RKO (cell line): Measurements from ENCODE around the gene IGSF3.

Source experiments
- DNase-seq: peaks from one replicate; pipeline ENCODE4 v3.0.0-alpha.2; 2016; ENCODE audit warnings: low spot score

Gene IGSF3

DNA sequence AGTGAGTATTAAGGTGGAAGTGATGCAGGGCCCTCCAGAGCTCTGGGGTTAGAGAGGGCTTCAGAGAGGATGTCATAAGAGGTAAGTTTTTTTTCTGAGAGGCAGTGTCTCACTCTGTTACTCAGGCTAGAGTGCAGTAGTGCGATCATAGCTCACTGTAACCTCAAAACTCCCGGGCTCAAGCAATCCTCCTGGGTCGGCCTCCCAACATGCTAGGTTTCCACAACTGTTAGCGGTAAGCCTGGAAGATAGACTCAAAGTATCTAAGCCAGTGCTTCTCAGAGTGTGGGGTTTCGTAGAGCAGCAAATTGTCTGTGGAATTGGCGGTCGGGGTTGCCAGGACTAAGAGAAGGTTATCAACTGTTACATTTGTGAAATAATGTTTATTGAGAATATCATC is 18.6 kb upstream of the IGSF3 start:
- no peak for DNase-seq

DNA sequence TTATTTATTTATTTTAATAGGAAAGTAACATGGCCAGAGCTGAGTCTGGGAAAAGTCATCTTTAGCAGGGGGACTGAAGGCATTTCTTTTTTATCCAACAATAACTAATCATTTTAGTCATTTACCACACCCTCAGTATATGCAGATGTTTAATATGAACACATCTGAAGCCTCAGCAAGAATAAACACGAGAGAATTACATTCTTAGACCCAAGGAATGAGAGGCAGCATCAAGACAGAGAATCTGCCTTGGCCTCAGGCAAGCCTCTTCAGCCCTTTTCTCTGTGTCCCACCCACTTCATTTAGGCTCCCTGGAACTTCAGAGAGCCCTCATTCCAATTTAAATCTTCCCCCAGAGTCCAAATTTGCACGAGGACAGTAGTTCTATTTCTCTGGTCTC is 17.0 kb upstream of the IGSF3 start:
- no peak for DNase-seq

DNA sequence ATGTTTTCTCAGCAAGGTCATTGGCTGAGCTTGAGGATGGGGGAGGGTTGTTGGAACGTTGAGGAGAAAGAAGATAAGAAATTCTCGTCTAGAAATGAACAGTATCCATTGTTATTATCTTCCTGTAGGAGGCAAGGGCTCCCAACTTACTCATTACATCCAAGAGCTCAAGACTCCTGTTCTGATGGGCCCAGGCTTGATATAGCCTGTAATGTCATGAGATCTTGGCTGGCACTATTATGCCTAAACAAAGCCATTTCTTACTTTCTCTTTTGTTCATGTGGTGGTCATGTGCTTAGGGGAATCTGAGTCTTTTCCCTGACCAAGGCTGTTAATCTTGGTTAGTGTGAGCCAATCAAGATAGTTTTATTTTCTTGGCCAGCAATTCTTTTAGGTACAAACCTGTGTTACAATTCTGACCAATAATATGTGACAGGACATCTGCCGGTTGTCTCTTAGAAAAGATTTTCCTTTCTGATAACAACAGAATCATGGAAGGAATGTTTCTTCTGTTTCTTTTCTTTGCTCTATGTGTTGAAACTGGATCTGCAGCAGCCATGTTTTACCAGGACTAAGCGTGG is 15.2 kb upstream of the IGSF3 start:
- no peak for DNase-seq

DNA sequence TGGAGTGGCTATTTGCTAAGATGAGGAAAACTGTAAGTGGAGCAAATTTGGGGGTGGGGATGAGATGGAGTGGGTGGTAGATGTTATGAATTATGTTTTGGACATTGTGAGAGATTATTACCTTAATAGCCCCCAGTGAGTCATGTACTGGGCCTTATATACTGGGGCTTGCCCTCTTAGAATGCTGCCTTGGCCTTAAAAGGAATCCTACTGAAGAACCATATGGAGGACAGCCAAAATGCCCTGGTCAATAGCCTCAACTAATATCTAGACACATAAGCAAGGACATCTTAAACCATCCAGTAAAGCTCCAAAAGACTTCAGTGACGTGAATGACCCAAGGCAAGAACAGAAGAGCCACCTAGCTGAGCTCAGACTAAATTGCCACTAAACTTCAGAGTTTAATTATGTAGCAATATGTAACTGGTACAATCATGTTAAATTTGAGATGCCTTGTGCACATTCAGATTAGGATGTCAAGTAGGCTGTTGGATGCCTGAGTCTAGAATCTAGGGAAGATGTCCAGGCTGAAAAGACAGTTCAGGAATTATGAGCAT is 13.9 kb upstream of the IGSF3 start:
- no peak for DNase-seq

DNA sequence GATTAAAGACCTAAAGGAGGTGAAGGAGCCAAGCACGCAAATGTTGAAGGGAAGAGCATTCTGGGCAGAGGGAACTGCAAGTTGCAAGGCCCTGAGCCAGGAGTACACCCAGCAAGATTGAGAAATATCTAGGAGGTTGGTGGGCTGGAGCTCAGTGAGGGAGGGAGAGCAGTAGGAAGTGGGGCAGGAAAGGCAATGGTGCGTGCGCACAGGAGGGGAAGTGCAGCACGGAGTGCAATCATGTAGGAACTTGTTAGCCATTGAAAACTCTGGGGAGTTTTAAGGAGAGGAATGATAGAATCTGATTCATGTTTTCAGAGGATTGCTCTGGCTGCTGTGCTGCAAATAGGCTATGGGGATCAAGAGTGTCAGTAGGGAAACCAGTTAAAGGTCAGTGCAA is 13.2 kb upstream of the IGSF3 start:
- no peak for DNase-seq

DNA sequence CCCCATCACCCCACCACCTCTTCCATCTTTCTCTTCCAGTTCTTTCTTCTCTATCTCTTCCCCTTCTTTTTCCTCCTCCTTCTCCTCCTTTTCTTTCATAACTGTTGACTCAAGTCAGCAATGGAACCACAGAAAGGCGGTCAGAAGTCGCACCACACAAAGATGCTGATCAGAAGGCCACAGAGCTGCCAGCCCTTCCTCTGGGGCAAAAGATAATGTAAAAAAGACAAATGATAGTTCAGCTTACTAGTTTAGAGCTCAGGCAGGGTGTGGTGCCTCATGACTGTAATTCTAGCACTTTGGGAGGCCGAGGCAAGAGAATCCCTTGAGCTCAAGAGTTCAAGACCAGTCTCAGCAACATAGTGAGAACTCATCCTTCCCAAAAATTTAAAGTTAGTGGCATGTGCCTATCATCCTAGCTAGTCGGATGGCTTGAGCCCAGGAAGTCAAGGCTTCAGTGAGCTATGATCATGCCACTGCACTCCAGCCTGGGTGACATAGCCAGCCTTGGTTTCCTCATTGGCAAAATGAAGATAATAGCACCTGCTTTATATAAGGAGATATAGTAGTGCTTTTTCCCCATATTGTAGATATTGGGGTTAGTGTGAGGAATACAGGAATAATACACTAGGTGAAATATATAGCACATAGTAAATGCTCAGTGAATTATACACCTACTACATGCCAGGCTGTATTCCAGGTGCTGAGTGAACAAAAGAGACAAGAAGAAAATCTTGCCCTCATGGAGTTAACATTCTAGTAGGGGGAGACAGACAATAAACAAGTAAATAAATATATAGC is 12.5 kb upstream of the IGSF3 start:
- DNase-seq: no peak

GRCh38 chr1:116679091-116679827 is 11.7 kb upstream of the IGSF3 start:
- no peak for DNase-seq

- DNase-seq: no peak
Observed at GRCh38 chr1:116678732-116679090, 11.2 kb upstream of the IGSF3 start.

GRCh38 chr1:116677474-116678062 is 10.0 kb upstream of the IGSF3 start:
- DNase-seq: no peak

DNA sequence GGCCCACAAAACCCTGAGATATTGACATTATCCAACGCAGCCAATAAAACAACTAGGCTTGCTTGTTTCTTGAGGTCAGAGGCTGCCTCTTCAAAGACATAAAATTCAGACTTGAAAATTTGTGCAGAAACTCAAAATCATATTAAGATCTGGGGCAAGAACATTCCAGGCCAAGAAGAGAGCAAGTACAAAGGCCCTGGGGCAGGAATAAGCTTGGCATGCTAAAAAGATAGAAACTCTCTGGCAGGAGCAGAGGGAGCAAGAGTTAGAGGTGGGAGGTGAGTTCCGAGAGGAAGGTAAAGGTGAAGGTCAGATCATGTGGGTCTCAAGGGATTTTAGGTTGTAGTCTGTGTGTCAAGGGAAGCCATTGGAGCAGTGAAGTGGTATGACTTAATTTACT is 8.8 kb upstream of the IGSF3 start:
- no peak for DNase-seq

GRCh38 chr1:116674751-116675150 is 7.2 kb upstream of the IGSF3 start:
- DNase-seq: no peak

- no peak for DNase-seq
Observed at GRCh38 chr1:116674011-116674531, 6.5 kb upstream of the IGSF3 start.

DNA sequence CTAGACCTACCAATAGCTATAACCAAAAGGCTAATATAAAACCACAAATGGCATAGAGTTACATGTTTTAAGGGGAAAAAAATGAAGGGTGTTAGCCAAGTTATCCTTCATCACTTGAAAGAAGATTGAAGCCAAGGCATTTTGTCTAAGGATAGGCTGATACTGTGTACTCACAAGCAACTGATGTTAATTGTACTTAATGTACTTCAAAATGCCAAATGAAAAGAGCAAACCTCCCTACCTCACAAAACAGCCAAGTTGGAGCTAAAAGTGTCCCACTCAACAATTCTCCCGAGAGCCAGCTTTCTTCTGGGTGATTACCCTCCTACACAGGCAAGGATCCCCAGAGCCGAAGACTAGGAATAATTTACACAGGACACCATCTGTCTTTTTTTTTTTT is 4.4 kb upstream of the IGSF3 start:
- DNase-seq: no peak

- DNase-seq: no peak
Observed at GRCh38 chr1:116671072-116671760, 3.7 kb upstream of the IGSF3 start.

DNA sequence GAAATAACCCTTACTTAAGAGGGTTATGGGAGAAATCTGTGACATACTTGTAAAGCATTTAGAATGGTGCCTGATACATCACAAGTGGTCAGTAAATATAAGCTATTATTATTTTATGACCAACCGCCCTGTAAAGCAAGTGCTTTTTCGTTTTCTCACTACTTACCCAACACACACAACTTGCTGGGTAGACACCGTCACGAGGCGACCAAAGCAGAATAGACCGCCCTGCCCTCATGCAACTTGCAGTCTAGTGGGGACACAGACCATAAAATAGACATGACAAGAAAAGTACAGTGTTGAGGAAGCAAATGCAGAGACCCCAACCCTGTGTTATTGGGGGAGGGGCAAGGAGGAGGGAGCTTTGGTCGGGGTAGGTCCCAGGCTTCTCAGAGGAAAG is 744 bp upstream of the IGSF3 start:
- DNase-seq: no peak

- DNase-seq: no peak
Observed at GRCh38 chr1:116667078-116667574, 407 bp downstream of the IGSF3 start.

DNA sequence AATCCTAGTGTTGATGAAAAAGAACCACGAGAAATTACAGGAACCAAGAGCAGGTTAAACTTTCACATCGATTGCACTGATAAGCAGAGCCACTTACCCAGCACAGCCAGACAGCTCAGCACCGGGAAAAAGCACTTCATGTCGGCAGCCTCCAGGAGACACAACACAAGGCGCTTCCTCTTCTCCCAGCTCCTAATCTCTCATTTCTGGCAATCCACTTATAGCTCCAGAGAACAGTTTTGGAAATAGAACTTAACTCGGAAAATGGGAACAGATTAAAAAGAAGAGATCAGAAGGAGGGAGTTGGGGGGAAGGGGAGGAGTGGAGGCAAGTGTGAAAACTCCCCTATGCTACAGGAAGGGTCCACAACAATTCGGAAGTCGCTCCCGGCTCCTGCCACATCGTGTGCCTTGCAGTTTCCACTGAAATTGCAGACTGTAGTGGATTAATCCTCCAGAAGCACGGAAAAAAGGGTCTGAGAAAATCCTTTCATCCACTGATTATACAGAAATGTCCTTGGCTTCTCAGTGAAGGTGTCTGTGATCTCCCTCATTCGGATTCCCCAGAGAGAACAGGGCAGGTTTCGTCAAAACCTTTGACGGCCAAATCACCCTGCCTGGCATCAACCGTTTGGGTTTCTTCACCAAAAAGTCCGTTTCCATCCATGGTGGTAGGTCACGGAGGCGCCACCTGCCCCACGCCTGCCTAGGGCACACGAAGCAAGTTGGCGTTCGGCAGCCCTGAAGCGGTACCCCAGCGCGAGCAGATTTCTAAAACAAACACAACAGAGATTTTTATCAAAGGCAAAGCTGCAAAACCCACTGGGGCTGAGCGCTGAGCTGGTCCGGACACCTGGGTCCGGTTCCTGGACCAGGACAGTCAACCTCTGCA is 1.1 kb downstream of the IGSF3 start:
- no peak for DNase-seq

GRCh38 chr1:116664978-116665371 is 2.6 kb downstream of the IGSF3 start:
- no peak for DNase-seq

DNA sequence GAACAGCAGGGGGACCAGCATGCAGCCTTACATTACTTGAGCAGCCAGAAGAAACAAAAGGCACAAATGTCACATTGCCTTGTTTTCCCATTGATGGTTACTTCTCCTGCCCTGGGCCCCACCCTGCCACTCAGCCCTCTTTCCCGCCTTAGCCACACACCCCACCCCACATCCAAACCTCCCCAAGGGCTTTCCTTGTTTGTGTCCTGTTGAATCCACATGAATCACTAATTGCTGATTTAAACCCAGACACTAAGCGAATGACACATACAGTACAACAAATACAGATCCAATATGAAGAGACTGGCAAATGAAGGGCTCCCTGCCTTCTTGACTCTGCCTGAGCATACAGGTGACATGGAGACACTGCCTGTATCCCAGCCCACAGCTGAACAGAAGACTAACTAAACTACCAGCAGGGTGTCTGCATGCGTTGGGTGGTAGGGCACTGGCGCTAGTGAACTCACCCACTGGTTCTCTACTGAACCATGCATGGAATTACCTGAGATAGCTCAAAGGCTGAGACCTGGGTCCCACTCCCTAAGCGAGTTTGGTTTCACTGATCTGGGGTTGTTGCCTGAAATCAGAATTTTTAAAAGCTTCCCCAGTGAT is 3.1 kb downstream of the IGSF3 start:
- no peak for DNase-seq

- DNase-seq: no peak
Observed at GRCh38 chr1:116663821-116664220, 3.7 kb downstream of the IGSF3 start.
